Osteoblast (primary cell): ENCODE data around the gene TPMT. TPM values are rescaled to one million over a fixed set of nuclear protein-coding genes. Genes with fewer than 3 reads are reported as not detected.

ENCODE experiments used
- DNase-seq: peaks from one replicate; pipeline ENCODE4 v3.0.0; 2011; ENCODE audit warnings: low spot score, mixed read lengths; ENCODE audit not compliant: insufficient read length; ENCODE audit errors: missing footprints
- H2AFZ ChIP-seq: 2 replicates; pipeline ENCODE4 v1.6.0; 2011; ENCODE audit warnings: mild to moderate bottlenecking, low read length
- H3K27ac ChIP-seq: 2 replicates; pipeline ENCODE4 v1.5.1; 2011; ENCODE audit warnings: mild to moderate bottlenecking, low read depth, low read length, moderate library complexity
- H3K27me3 ChIP-seq: 2 replicates; pipeline ENCODE4 v1.6.0; 2012; ENCODE audit warnings: mild to moderate bottlenecking, control low read depth, inconsistent platforms, low read length, moderate library complexity; ENCODE audit not compliant: insufficient read depth
- H3K36me3 ChIP-seq: 2 replicates; pipeline ENCODE4 v1.5.1; 2011; ENCODE audit warnings: mild to moderate bottlenecking, low read length, control low read depth, moderate library complexity; ENCODE audit not compliant: insufficient read depth
- H3K4me1 ChIP-seq: 2 replicates; pipeline ENCODE4 v1.5.1; 2011; ENCODE audit warnings: mild to moderate bottlenecking, low read length, control low read depth, moderate library complexity; ENCODE audit not compliant: insufficient read depth
- H3K4me2 ChIP-seq: 2 replicates; pipeline ENCODE4 v1.6.0; 2011; ENCODE audit warnings: mild to moderate bottlenecking, low read length; ENCODE audit not compliant: insufficient read depth
- H3K4me3 ChIP-seq: fragments of 200-600 bp; sonication (generic); 3 replicates; pipeline ENCODE4 v1.5.1; 2012; ENCODE audit warnings: mild to moderate bottlenecking, low read length, inconsistent platforms; ENCODE audit not compliant: insufficient read depth
- H3K79me2 ChIP-seq: 2 replicates; pipeline ENCODE4 v1.6.0; 2012; ENCODE audit warnings: mild to moderate bottlenecking, low read length, control low read depth, inconsistent platforms; ENCODE audit not compliant: insufficient read depth
- H3K9me3 ChIP-seq: 2 replicates; pipeline ENCODE4 v1.5.1; 2011; ENCODE audit warnings: low read depth, low read length, control low read depth
- H4K20me1 ChIP-seq: 2 replicates; pipeline ENCODE4 v1.6.0; 2012; ENCODE audit warnings: mild to moderate bottlenecking, low read length, control low read depth; ENCODE audit not compliant: insufficient read depth
- CTCF ChIP-seq: IDR thresholded peaks from 2 replicates; pipeline ENCODE4 v1.5.1; 2011; ENCODE audit warnings: mild to moderate bottlenecking, low read depth, low read length, moderate library complexity; ENCODE audit errors: extremely low read depth
- total RNA-seq: library from RNA; depleted of rRNA; stranded (reverse); fragments of >200 nt; gene quantifications from 2 replicates; pipeline ENCODE4 v1.2.3, GENCODE V29; 2012

TPMT gene
- total RNA-seq, 1 donor, result 11.9 TPM

- Histone ChIP-seq H3K27ac (no peak overlapping the region), H3K4me1 (no peaks in the 10 kb centered on the region), H3K79me2 (no peaks in the 10 kb centered on the region), H2AFZ (no peak overlapping the region), H4K20me1 (no peaks in the 10 kb centered on the region), H3K27me3 (no peaks in the 10 kb centered on the region), H3K9me3 (no peaks in the 10 kb centered on the region), H3K36me3 (peaks cover 8% of the 10 kb centered on the region), H3K4me3 (no peak overlapping the region), H3K4me2 (no peak overlapping the region)
- DNase-seq, result no peak
- TF ChIP-seq CTCF, result no peak
These were observed 32.8 kb upstream of the TPMT start for GRCh38 chr6:18187701-18188100.

GRCh38 chr6:18186540-18187250, 31.8 kb upstream of the TPMT start:
- H3K36me3 ChIP-seq, result peaks cover 3% of the 10 kb centered on the region
- no peak for DNase-seq
- H3K4me2 ChIP-seq, result no peak overlapping the region
- no peak overlapping the region for H3K4me3 ChIP-seq
- H3K27ac ChIP-seq, result no peak overlapping the region
- H3K9me3 ChIP-seq, result no peaks in the 10 kb centered on the region
- TF ChIP-seq CTCF, result no peak
- H4K20me1 ChIP-seq, result no peaks in the 10 kb centered on the region
- H3K79me2 ChIP-seq, result no peaks in the 10 kb centered on the region
- H3K27me3 ChIP-seq, result no peaks in the 10 kb centered on the region
- H2AFZ ChIP-seq, result no peak overlapping the region
- no peaks in the 10 kb centered on the region for H3K4me1 ChIP-seq

GRCh38 chr6:18186033-18186432, 31.2 kb upstream of the TPMT start:
- no peaks in the 10 kb centered on the region for H3K4me1 ChIP-seq
- H3K4me2 ChIP-seq, result no peak overlapping the region
- H4K20me1 ChIP-seq, result no peaks in the 10 kb centered on the region
- no peaks in the 10 kb centered on the region for H3K79me2 ChIP-seq
- no peak overlapping the region for H2AFZ ChIP-seq
- no peak for TF ChIP-seq CTCF
- DNase-seq, result no peak
- H3K4me3 ChIP-seq, result no peak overlapping the region
- no peaks in the 10 kb centered on the region for H3K36me3 ChIP-seq
- H3K27me3 ChIP-seq, result no peaks in the 10 kb centered on the region
- H3K9me3 ChIP-seq, result no peaks in the 10 kb centered on the region
- no peak overlapping the region for H3K27ac ChIP-seq

GRCh38 chr6:18185624-18186023, 30.7 kb upstream of the TPMT start:
- Histone ChIP-seq H3K4me3 (no peak overlapping the region), H3K36me3 (no peaks in the 10 kb centered on the region), H4K20me1 (no peaks in the 10 kb centered on the region), H2AFZ (no peak overlapping the region), H3K79me2 (no peaks in the 10 kb centered on the region), H3K4me1 (no peaks in the 10 kb centered on the region), H3K27me3 (no peaks in the 10 kb centered on the region), H3K9me3 (no peaks in the 10 kb centered on the region), H3K4me2 (no peak overlapping the region), H3K27ac (no peak overlapping the region)
- TF ChIP-seq CTCF, result no peak
- no peak for DNase-seq
